NCI-H2196 treated with DMSO at 0.1 percent for 48 hours (cell line): ENCODE results near the gene TTLL10.
A peak's percentile ranks its signal among the peaks of the same experiment; 100 is the strongest.

Experiments used
- DNase-seq: peaks from one replicate; lab custom pipeline; 2025; ENCODE audit not compliant: unreplicated experiment; lab: John Stamatoyannopoulos, UW

The TTLL10 gene

GRCh38 chr1:1157426-1157913 lies 16.2 kb upstream of the TTLL10 start:
- no peak for DNase-seq

- no peak for DNase-seq
Observed at GRCh38 chr1:1157914-1158710, 15.6 kb upstream of the TTLL10 start.

GRCh38 chr1:1160281-1160930 lies 13.3 kb upstream of the TTLL10 start:
- no peak for DNase-seq

- no peak for DNase-seq
Observed at GRCh38 chr1:1161078-1161682, 12.5 kb upstream of the TTLL10 start.

DNA sequence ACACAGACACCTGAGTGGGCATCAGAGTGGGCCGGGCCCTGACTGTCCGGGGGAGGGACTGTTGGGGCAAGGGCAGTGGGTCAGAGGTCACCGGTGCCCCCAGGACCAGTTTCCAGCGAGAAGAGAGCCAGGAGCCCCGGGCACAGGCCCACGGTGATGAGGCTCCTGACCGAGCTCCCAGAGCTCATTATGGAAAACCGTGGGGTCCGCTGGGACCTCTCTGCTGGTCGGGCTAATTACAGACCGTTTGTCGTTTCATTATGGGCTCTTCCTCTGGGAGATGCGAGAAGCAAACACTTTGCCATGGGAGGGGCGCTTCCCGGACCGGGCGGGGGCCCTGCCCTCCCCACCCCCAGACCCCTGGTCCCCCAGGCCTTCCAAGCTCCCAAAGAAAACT lies 12.0 kb upstream of the TTLL10 start:
- DNase-seq: no peak

DNA sequence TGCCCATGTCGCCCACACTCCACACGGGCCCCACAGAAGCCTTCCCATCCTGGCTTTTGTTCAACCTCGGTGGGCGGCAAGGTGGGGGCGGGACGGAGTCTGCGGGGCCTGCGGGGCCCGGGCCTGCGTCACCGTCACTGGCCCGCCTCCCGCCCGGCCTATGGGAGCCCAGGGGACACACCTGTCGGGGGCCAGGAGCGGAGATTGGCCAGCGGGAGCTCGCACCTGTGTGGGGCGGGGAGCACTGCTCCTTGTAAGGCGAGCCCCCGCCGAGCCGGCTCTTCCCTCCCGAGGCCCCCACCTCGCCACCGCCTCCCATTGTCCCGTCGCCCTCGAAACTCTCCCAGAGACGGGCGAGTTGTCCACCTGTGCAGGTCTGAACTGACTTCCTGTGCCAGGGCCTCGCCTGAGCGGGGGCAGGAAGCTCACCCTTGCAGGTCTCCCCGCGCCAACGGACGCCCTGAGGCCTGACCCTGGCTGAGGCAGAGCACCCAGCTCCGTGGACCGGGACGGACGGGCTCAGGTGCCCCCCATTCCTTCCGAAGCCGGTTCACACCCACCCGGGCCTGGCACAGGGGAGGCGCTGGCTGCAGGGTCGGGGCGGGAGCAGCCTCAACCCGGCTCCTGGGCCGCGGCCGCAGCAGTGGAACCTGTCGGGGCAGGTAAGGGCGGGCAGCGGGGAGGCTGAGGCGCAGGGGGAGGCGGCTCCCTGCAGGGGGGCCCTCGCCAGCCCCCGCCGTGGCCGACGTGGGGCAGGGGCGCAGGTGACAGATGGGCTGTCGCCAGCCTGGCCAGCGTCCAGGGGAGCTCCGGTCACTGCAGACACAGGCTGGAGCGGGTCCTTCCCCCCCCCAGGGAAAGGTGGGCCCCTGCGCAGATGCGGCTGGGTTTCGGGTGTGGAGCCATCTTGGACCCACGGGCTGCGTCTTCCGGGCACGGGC lies 10.8 kb upstream of the TTLL10 start:
- peak; percentile 91 for DNase-seq

DNA sequence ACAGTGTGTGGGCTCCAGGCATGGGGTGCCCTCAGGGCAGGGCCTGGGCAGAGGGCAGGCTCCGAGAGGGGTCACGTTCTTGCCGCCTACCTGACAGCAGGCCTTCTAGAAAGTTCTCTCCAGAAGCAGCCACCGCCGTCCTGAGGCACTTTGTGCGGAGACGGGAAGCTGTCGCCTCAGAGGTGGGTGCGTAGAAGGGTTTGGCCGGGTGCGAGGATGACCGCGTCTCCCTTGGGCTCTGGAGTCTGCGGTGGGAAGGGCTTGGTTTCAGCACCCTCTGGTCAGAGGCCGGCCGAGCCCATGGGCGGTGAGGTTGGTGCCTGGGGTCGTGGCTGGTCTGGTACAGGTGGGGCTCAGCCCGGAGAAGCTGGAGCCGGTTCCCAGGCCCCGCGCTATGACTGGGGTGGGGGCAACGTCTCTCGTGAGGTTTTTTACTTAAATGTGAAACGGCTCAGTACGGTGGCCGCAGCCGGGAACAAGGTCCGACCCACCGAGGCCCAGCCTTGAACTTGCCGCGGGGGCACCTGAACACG lies 10.1 kb upstream of the TTLL10 start:
- no peak for DNase-seq

- no peak for DNase-seq
Observed at GRCh38 chr1:1164361-1164700, 9.3 kb upstream of the TTLL10 start.

DNA sequence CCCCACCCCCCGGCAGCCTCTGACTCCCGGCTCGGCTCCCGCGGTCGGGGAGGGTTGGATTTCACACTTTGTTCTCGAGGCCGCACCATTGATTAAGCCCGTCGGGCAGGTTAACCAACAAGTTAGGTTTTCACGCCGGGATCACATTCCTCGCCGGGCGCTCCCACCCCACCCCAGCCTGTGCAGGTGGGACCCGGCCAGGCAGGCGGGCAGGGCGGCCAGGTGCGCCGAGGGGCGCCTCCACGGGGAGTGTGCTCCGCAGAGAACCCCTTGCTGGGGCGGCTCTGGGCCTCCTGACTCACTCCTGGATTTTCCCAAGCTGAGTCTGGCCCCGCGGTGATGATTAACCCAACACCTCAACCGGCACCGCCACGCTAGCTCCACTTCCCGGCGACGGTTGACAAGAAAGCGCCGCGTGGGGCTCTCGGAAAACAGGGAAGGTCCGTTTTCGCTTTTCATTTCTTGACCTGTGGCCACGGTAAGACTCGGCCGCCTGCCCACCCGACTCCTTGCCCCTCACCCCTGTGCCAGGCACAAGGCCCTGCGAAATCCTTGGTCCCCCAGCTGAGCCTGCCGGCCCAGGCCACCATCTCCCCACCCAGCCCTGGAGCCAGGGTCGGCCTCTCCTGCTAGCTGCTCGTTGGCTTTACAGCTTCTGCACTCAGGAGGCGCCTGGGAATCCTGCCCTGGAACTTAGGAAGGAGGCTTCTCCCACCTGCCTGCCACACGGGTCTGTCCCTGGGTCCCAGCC lies 8.8 kb upstream of the TTLL10 start:
- no peak for DNase-seq

- DNase-seq: peak; percentile 37
Observed at GRCh38 chr1:1165485-1165884, 8.2 kb upstream of the TTLL10 start.

DNA sequence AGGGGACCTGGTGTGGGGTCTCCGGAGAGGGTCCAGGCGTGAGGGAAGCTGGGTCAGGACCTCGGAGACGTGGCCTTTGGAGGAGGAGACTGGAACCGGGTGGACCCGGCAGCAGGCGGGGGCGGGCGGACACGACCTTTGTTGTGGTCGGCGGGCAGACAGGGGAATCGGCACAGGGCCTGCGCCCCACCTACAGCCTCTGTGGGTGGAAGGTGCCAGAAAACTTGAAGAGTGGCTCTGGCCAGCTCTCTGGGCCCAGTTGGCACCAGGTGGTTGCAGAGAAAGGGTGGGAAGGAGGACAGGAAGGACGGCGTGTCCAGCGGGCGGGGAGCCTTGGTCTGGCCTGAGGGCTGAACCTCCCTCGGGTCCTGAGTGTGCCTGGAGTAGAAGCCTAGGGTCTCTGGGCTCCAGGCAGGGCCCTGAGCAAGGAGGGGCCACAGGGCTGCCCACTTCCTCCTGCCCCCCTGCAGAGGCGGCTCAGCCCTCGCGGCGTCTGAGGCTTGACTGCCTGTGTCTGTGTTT lies 7.7 kb upstream of the TTLL10 start:
- no peak for DNase-seq

- DNase-seq: no peak
Observed at GRCh38 chr1:1166642-1167397, 6.9 kb upstream of the TTLL10 start.

DNA sequence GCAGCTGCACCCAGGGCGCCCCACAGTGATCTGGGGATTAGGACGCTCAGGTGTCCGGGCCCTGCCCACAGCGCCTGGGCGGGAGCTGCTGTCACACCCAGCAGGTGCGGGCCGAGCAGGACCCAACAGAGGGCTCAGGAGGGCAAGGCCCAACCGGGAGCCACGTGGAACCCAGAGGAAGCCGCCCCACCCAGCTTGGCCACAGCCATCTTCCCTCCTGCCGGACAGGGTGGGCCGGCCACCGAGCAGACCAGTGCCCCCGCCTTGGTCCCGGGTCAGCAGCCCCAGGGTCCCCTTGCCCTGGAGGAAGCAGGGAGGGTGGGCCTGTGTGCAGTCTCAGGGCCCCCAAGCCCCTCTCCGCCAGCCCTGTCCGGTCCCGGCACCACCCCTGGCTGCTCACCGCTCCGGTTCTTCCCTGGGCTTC lies 6.3 kb upstream of the TTLL10 start:
- no peak for DNase-seq

DNA sequence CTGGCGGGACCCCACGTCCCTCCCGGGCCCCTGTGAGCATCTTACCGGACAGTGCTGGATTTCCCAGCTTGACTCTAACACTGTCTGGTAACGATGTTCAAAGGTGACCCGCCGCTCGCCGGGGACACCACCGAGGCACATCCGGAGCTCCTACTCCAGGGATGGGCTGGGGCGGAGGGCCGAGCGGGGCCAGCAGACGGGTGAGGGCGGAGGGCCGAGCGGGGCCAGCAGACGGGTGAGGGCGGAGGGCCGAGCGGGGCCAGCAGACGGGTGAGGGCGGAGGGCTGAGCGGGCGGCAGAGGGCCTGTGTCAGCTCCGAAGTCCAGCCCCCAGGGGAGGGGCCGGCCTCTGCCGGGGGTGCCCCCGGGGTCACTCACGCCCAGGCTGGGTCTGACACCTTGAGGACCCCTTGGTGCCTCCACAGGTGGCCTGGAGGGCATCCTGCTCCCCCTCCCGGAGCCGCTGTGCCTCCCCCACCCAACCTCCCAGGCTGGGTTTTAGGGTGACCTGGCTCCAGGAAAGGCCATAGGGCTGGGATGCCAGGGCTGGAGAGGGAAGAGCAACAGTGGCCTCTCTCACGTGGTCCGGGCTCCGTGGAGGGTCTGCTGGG lies 5.7 kb upstream of the TTLL10 start:
- DNase-seq: no peak

- DNase-seq: no peak
Observed at GRCh38 chr1:1168451-1169411, 4.9 kb upstream of the TTLL10 start.

GRCh38 chr1:1169429-1170214 lies 4.1 kb upstream of the TTLL10 start:
- DNase-seq: no peak
